Fibroblast of lung (primary cell): ENCODE measurements around the gene ST6GAL2. TPM values are rescaled to one million over a fixed set of nuclear protein-coding genes. Genes with fewer than 3 reads are reported as not detected.

Experiments
- DNase-seq, 2 donors: peaks; one replicate each; pipeline versions ENCODE4 v3.0.0 to v3.0.0-alpha.2; 2010; ENCODE audit warnings: low read depth in 2 of 2
- H2AFZ ChIP-seq: 2 replicates; pipeline ENCODE4 v1.5.1; 2012; ENCODE audit warnings: low read length, control low read depth, inconsistent platforms
- H3K27ac ChIP-seq: 2 replicates; pipeline ENCODE4 v1.5.1; 2011; ENCODE audit warnings: low read length, control low read depth; ENCODE audit not compliant: insufficient read depth
- H3K27me3 ChIP-seq: 2 replicates; pipeline ENCODE4 v1.5.1; 2011; ENCODE audit warnings: mild to moderate bottlenecking, low read length; ENCODE audit not compliant: control insufficient read depth, insufficient read depth
- H3K36me3 ChIP-seq: 2 replicates; pipeline ENCODE4 v1.5.1; 2011; ENCODE audit warnings: low read length; ENCODE audit not compliant: control insufficient read depth, insufficient read depth
- H3K4me1 ChIP-seq: 2 replicates; pipeline ENCODE4 v1.5.1; 2011; ENCODE audit warnings: low read length; ENCODE audit not compliant: control insufficient read depth, insufficient read depth; ENCODE audit errors: extremely low read depth
- H3K4me2 ChIP-seq: 2 replicates; pipeline ENCODE4 v1.5.1; 2011; ENCODE audit warnings: low read length, control low read depth; ENCODE audit not compliant: insufficient read depth; ENCODE audit errors: extremely low read depth
- H3K4me3 ChIP-seq, 4 experiments: fragments of 200-600 bp in 1 of 4; sonication (generic) in 1 of 4; replicated peaks in 1 of 4; 2 replicates each; pipeline ENCODE4 v1.5.1; 2011 to 2016; ENCODE audit warnings: low read length in 4 of 4, low read depth in 3 of 4, mild to moderate bottlenecking in 3 of 4, control low read depth in 2 of 4, inconsistent platforms in 1 of 4, mixed read lengths in 1 of 4; ENCODE audit not compliant: insufficient read depth in 1 of 4; ENCODE audit errors: control extremely low read depth in 1 of 4
- H3K79me2 ChIP-seq: 2 replicates; pipeline ENCODE4 v1.5.1; 2012; ENCODE audit warnings: mild to moderate bottlenecking, low read length, inconsistent platforms; ENCODE audit not compliant: control insufficient read depth, insufficient read depth
- H3K9ac ChIP-seq: 2 replicates; pipeline ENCODE4 v1.5.1; 2011; ENCODE audit warnings: mild to moderate bottlenecking, low read length, control low read depth; ENCODE audit not compliant: insufficient read depth
- H3K9me3 ChIP-seq: 2 replicates; pipeline ENCODE4 v1.5.1; 2012; ENCODE audit warnings: low read depth, low read length; ENCODE audit not compliant: control insufficient read depth, insufficient read depth
- H4K20me1 ChIP-seq: 2 replicates; pipeline ENCODE4 v1.5.1; 2011; ENCODE audit warnings: low read length; ENCODE audit not compliant: control insufficient read depth, insufficient read depth; ENCODE audit errors: extremely low read depth
- EZH2 ChIP-seq: IDR thresholded peaks from 2 replicates; pipeline ENCODE4 v1.5.1; 2012; ENCODE audit warnings: low read length, control low read depth, mild to moderate bottlenecking; ENCODE audit errors: missing control alignments
- polyA plus RNA-seq, 2 donors: library from polyadenylated mRNA; depleted of rRNA in 1 of 2; stranded (reverse) in 1 of 2; unstranded in 1 of 2; fragments of >200 nt; gene quantifications; 2 replicates each; pipeline ENCODE4 v1.2.1, GENCODE V29; 2011 to 2012; ENCODE audit warnings: missing spikeins in 1 of 2
- total RNA-seq: library from RNA; depleted of rRNA; stranded (reverse); fragments of >200 nt; gene quantifications from 2 replicates; pipeline ENCODE4 v1.2.1, GENCODE V29; 2014
- TF ChIP-seq, protein P1 (sequence below), 2 donors: IDR thresholded peaks in 1 of 2; conservative IDR thresholded peaks in 1 of 2; 1 replicate in 1 of 2; 2 replicates in 1 of 2; pipeline ENCODE4 v1.5.1; 2011 to 2012; ENCODE audit warnings: low read length in 2 of 2, control low read depth in 1 of 2, inconsistent platforms in 1 of 2, low read depth in 1 of 2, mild to moderate bottlenecking in 1 of 2

Gene ST6GAL2
- total and polyA plus RNA-seq, 2 donors (not counting 1 experiment from before 2014, with no cell fraction given): not detected

DNA sequence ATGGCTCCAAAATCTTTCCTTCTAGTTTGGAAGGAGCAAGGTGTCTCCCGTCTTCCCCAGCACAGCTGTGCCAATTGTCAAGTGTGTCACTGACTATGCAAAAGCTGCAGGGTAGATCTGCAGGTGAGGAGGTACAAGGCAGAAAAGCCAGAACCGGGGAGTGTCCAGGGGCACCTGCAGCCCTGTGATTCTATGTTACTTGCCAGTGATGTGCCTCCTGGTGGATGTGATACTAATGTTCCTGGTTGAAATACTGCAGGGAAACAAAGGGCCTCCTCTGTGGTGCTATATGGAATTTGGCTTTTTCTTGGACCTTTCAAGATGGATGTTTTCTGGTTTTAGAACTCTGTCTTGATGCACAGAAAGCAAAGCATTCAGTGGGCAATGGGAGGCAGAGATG is 80.3 kb downstream of the ST6GAL2 start:
- H4K20me1 ChIP-seq: no peaks in the 10 kb centered on the region
- H3K9ac ChIP-seq: no peak overlapping the region
- no peak overlapping the region for H2AFZ ChIP-seq
- H3K27me3 ChIP-seq: no peaks in the 10 kb centered on the region
- H3K27ac ChIP-seq: no peak overlapping the region
- H3K9me3 ChIP-seq: no peaks in the 10 kb centered on the region
- no peaks in the 10 kb centered on the region for H3K36me3 ChIP-seq
- H3K4me2 ChIP-seq: no peak overlapping the region
- H3K79me2 ChIP-seq: no peaks in the 10 kb centered on the region
- TF ChIP-seq EZH2: no peak
- TF ChIP-seq, protein P1, sequence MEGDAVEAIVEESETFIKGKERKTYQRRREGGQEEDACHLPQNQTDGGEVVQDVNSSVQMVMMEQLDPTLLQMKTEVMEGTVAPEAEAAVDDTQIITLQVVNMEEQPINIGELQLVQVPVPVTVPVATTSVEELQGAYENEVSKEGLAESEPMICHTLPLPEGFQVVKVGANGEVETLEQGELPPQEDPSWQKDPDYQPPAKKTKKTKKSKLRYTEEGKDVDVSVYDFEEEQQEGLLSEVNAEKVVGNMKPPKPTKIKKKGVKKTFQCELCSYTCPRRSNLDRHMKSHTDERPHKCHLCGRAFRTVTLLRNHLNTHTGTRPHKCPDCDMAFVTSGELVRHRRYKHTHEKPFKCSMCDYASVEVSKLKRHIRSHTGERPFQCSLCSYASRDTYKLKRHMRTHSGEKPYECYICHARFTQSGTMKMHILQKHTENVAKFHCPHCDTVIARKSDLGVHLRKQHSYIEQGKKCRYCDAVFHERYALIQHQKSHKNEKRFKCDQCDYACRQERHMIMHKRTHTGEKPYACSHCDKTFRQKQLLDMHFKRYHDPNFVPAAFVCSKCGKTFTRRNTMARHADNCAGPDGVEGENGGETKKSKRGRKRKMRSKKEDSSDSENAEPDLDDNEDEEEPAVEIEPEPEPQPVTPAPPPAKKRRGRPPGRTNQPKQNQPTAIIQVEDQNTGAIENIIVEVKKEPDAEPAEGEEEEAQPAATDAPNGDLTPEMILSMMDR (conservative IDR thresholded peaks at IDR 0.05 in 1 of 2, IDR thresholded peaks at IDR 0.05 in 1 of 2; ENCODE audit: low read depth in 1 of 2, low read length in 2 of 2): no peak
- no peak for DNase-seq
- no peaks in the 10 kb centered on the region for H3K4me1 ChIP-seq
- H3K4me3 ChIP-seq: no peak overlapping the region

DNA sequence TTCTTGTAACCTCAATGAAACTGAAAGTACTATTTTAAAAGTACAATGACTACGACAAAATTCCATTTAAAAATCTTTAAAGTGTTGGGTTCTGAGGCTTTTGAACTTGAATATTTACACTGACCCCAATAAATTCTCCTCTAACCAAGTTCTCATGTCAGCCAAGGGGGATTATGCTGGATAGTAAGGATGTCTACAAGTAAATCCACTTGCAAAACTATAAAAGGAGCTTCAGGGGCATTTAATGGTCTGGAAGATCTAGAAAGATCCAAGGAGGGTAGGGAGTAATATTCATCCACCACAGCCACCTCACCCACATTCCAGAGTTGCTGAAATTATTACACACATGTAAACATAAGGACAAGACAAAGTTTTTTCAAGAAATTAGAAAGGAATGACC is 81.8 kb downstream of the ST6GAL2 start:
- no peak for DNase-seq

DNA sequence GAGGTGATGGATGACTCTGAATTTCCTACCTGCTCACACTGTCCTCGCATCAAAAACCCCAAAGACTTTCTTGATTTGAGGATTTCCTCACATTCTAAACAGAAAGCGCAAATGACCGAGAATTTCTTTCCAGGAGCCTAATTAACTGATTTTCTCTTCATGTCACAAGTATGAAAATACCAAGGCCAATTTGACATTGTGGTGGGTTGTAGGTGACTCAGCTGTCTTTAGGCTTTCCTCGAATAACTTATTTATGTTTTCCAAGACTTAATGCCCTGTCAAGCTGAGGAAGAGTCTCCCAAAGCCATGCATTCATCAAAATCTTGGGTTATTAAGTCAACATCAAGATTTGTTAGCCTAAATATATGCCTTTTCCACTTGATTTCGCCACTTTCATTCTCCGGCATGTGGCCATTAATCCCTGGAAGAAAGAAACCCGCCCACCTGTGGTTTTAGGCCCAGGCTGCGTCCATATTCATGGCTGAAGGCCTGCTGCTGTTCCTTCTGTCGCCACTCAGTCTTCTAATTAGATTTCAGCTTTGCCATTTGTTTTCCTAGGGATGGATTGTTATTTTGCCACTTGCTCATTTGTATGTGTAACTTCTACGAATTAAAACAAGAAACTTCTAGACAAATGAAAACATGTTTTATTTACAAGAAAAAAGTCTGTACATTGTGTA is 84.9 kb downstream of the ST6GAL2 start:
- Histone ChIP-seq H3K79me2 (no peaks in the 10 kb centered on the region), H2AFZ (no peak overlapping the region), H3K4me3 (no peak overlapping the region), H3K9me3 (no peaks in the 10 kb centered on the region), H4K20me1 (no peaks in the 10 kb centered on the region), H3K9ac (no peak overlapping the region), H3K4me1 (no peaks in the 10 kb centered on the region), H3K27ac (no peak overlapping the region), H3K36me3 (no peaks in the 10 kb centered on the region), H3K27me3 (no peaks in the 10 kb centered on the region), H3K4me2 (no peak overlapping the region)
- DNase-seq: no peak
- TF ChIP-seq EZH2: no peak
- TF ChIP-seq, protein P1 (conservative IDR thresholded peaks at IDR 0.05 in 1 of 2, IDR thresholded peaks at IDR 0.05 in 1 of 2; ENCODE audit: low read depth in 1 of 2, low read length in 2 of 2): no peak

More for the DNA sequence above, 81.8 kb downstream of the ST6GAL2 start:
- Histone ChIP-seq H2AFZ (no peak overlapping the region), H3K4me1 (no peaks in the 10 kb centered on the region), H3K9me3 (no peaks in the 10 kb centered on the region), H3K79me2 (no peaks in the 10 kb centered on the region), H3K36me3 (no peaks in the 10 kb centered on the region), H3K27me3 (no peaks in the 10 kb centered on the region), H3K9ac (no peak overlapping the region), H4K20me1 (no peaks in the 10 kb centered on the region), H3K4me3 (no peak overlapping the region), H3K27ac (no peak overlapping the region), H3K4me2 (no peak overlapping the region)
- TF ChIP-seq EZH2: no peak
- TF ChIP-seq, protein P1 (conservative IDR thresholded peaks at IDR 0.05 in 1 of 2, IDR thresholded peaks at IDR 0.05 in 1 of 2; ENCODE audit: low read depth in 1 of 2, low read length in 2 of 2): no peak
